ENCODE data around the gene FCER2. TPM values are rescaled to one million over a fixed set of nuclear protein-coding genes. Genes with fewer than 3 reads are reported as not detected.

The FCER2 gene
- total RNA-seq, 2 experiments from 2014 or later, result 0.19 to 0.26 TPM

GRCh38 chr19:7725791-7726190 is 23.9 kb upstream of the FCER2 start:
- DNase-seq (no peak), ATAC-seq (ENCODE audit: low read depth) (no peak)
- Mint-ChIP-seq H3K9me3 (peaks cover 3% of the 10 kb centered on the region), H3K27ac (no peak overlapping the region), H3K4me3 (no peak overlapping the region), H3K27me3 (peaks cover 28% of the 10 kb centered on the region), H3K4me1 (no peaks in the 10 kb centered on the region), H3K36me3 (peaks cover 2% of the 10 kb centered on the region)
- POLR2A ChIA-PET, result interaction anchor here (0.8 kb wide), 1 partner anchor 359 kb away, joined by 5 read pairs; no protein-coding TSS in a partner anchor

- POLR2A ChIA-PET, result no interaction called here
- peaks cover 2% of the 10 kb centered on the region for H3K27me3 Mint-ChIP-seq
- H3K36me3 Mint-ChIP-seq, result peaks cover 1% of the 10 kb centered on the region
- no peak for DNase-seq
- H3K27ac Mint-ChIP-seq, result no peak overlapping the region
- ATAC-seq (ENCODE audit: low read depth), result no peak
- H3K4me3 Mint-ChIP-seq, result no peak overlapping the region
- peaks cover 4% of the 10 kb centered on the region for H3K4me1 Mint-ChIP-seq
- peaks cover under 1% of the 10 kb centered on the region for H3K9me3 Mint-ChIP-seq
Measured at GRCh38 chr19:7722231-7722651, 20.3 kb upstream of the FCER2 start.

- DNase-seq (no peak), ATAC-seq (ENCODE audit: low read depth) (no peak)
- Mint-ChIP-seq H3K9me3 (peaks cover 5% of the 10 kb centered on the region), H3K27me3 (no peaks in the 10 kb centered on the region), H3K36me3 (peaks cover 1% of the 10 kb centered on the region), H3K4me1 (peaks cover 4% of the 10 kb centered on the region), H3K27ac (no peak overlapping the region), H3K4me3 (no peak overlapping the region)
- POLR2A ChIA-PET, result no interaction called here
Measured at GRCh38 chr19:7720351-7720750, 18.4 kb upstream of the FCER2 start.

- Mint-ChIP-seq H3K4me3 (no peak overlapping the region), H3K27ac (peak overlapping the region; percentile 64), H3K4me1 (peaks cover 5% of the 10 kb centered on the region), H3K36me3 (peaks cover 1% of the 10 kb centered on the region), H3K27me3 (no peaks in the 10 kb centered on the region), H3K9me3 (peaks cover 5% of the 10 kb centered on the region)
- DNase-seq (no peak), ATAC-seq (ENCODE audit: low read depth) (peak; percentile 70)
- POLR2A ChIA-PET, result interaction anchor here (1.0 kb wide), 1 partner anchor 13 kb away, joined by 5 read pairs; no protein-coding TSS in a partner anchor
Measured at GRCh38 chr19:7718668-7719067, 16.7 kb upstream of the FCER2 start.

- H3K4me1 Mint-ChIP-seq, result peaks cover 5% of the 10 kb centered on the region
- H3K4me3 Mint-ChIP-seq, result no peak overlapping the region
- H3K9me3 Mint-ChIP-seq, result peaks cover 5% of the 10 kb centered on the region
- POLR2A ChIA-PET, result no interaction called here
- DNase-seq (no peak), ATAC-seq (ENCODE audit: low read depth) (no peak)
- H3K36me3 Mint-ChIP-seq, result peaks cover 1% of the 10 kb centered on the region
- no peak overlapping the region for H3K27ac Mint-ChIP-seq
- H3K27me3 Mint-ChIP-seq, result peaks cover 2% of the 10 kb centered on the region
Measured at GRCh38 chr19:7716762-7717161, 14.8 kb upstream of the FCER2 start.

GRCh38 chr19:7715671-7716070 is 13.7 kb upstream of the FCER2 start:
- H3K27ac Mint-ChIP-seq, result no peak overlapping the region
- H3K4me3 Mint-ChIP-seq, result no peak overlapping the region
- peaks cover 2% of the 10 kb centered on the region for H3K27me3 Mint-ChIP-seq
- no peak for DNase-seq
- no peak for ATAC-seq (ENCODE audit: low read depth)
- peaks cover 1% of the 10 kb centered on the region for H3K36me3 Mint-ChIP-seq
- H3K4me1 Mint-ChIP-seq, result peaks cover 5% of the 10 kb centered on the region
- peaks cover 5% of the 10 kb centered on the region for H3K9me3 Mint-ChIP-seq
- POLR2A ChIA-PET, result interaction anchor here (0.7 kb wide), 1 partner anchor 88 kb away, joined by 4 read pairs; no protein-coding TSS in a partner anchor

- ATAC-seq (ENCODE audit: low read depth) (no peak), DNase-seq (no peak)
- H3K4me1 Mint-ChIP-seq, result peaks cover 16% of the 10 kb centered on the region
Measured at GRCh38 chr19:7710616-7711015, 8.7 kb upstream of the FCER2 start.

GRCh38 chr19:7709932-7710460 is 8.1 kb upstream of the FCER2 start:
- H3K9me3 Mint-ChIP-seq, result no peaks in the 10 kb centered on the region
- H3K27ac Mint-ChIP-seq, result no peak overlapping the region
- no peak overlapping the region for H3K4me3 Mint-ChIP-seq
- ATAC-seq (ENCODE audit: low read depth), result no peak
- no peaks in the 10 kb centered on the region for H3K36me3 Mint-ChIP-seq
- H3K4me1 Mint-ChIP-seq, result peaks cover 22% of the 10 kb centered on the region
- no peak for DNase-seq
- POLR2A ChIA-PET, result no interaction called here
- peaks cover 5% of the 10 kb centered on the region for H3K27me3 Mint-ChIP-seq

More at GRCh38 chr19:7710616-7711015, 8.7 kb upstream of the FCER2 start:
- H3K4me3 Mint-ChIP-seq, result no peak overlapping the region
- no peaks in the 10 kb centered on the region for H3K9me3 Mint-ChIP-seq
- POLR2A ChIA-PET, result no interaction called here
- H3K27ac Mint-ChIP-seq, result no peak overlapping the region
- H3K27me3 Mint-ChIP-seq, result peaks cover 5% of the 10 kb centered on the region
- H3K36me3 Mint-ChIP-seq, result no peaks in the 10 kb centered on the region

GRCh38 chr19:7706955-7707456 is 5.1 kb upstream of the FCER2 start:
- Mint-ChIP-seq H3K27me3 (peaks cover 12% of the 10 kb centered on the region), H3K4me3 (peak overlapping the region; percentile 70), H3K27ac (no peak overlapping the region), H3K9me3 (no peaks in the 10 kb centered on the region), H3K36me3 (no peaks in the 10 kb centered on the region), H3K4me1 (peaks cover 25% of the 10 kb centered on the region)
- POLR2A ChIA-PET, result interaction anchor here (0.7 kb wide), 1 partner anchor 21 kb away, joined by 3 read pairs; no protein-coding TSS in a partner anchor
- no peak for ATAC-seq (ENCODE audit: low read depth)
- no peak for DNase-seq

- Mint-ChIP-seq H3K27me3 (peaks cover 11% of the 10 kb centered on the region), H3K36me3 (no peaks in the 10 kb centered on the region), H3K4me3 (peak overlapping the region; percentile 82), H3K4me1 (peaks cover 25% of the 10 kb centered on the region), H3K9me3 (no peaks in the 10 kb centered on the region), H3K27ac (peak overlapping the region; percentile 84)
- DNase-seq (no peak), ATAC-seq (ENCODE audit: low read depth) (no peak)
- POLR2A ChIA-PET, result interaction anchor here (0.6 to 1.0 kb wide), 3 partner anchors 21 to 634 kb away, joined by 3 to 5 read pairs (median 4); partner anchors contain the start of gene TRAPPC5
Measured at GRCh38 chr19:7706188-7706954, 4.4 kb upstream of the FCER2 start.

- peaks cover 25% of the 10 kb centered on the region for H3K4me1 Mint-ChIP-seq
- ATAC-seq (ENCODE audit: low read depth) (peak; percentile 88), DNase-seq (peak; percentile 71)
- no peaks in the 10 kb centered on the region for H3K36me3 Mint-ChIP-seq
- H3K27ac Mint-ChIP-seq, result peak overlapping the region; percentile 84
- H3K9me3 Mint-ChIP-seq, result no peaks in the 10 kb centered on the region
- peaks cover 11% of the 10 kb centered on the region for H3K27me3 Mint-ChIP-seq
- peak overlapping the region; percentile 82 for H3K4me3 Mint-ChIP-seq
- POLR2A ChIA-PET, result interaction anchor here (0.5 to 1.0 kb wide), 4 partner anchors 14 to 633 kb away, joined by 4 to 5 read pairs (median 4); partner anchors contain the start of gene TRAPPC5
Measured at GRCh38 chr19:7705387-7706187, 3.7 kb upstream of the FCER2 start.

GRCh38 chr19:7704280-7705060 is 2.5 kb upstream of the FCER2 start:
- Mint-ChIP-seq H3K36me3 (no peaks in the 10 kb centered on the region), H3K27ac (no peak overlapping the region), H3K4me1 (peaks cover 26% of the 10 kb centered on the region), H3K27me3 (peaks cover 11% of the 10 kb centered on the region), H3K4me3 (no peak overlapping the region), H3K9me3 (no peaks in the 10 kb centered on the region)
- DNase-seq (no peak), ATAC-seq (ENCODE audit: low read depth) (no peak)
- POLR2A ChIA-PET, result interaction anchor here (1.0 kb wide), 1 partner anchor 15 kb away, joined by 5 read pairs; no protein-coding TSS in a partner anchor
